Activated naive CD8-positive, alpha-beta T cell treated with anti-CD3 and anti-CD28 coated beads, Interleukin-2, amount 50 U/mL, for 24 hours (primary cell): ENCODE measurements around the gene TMPRSS2.
"Not testable (repeated sequence)": the region's sequence is repeated elsewhere in the genome, so short reads cannot be mapped to it uniquely, and the experiment has no call there.

Source experiments
- ATAC-seq: fragments of 150-1000 bp; cut with Tn5 transposase; one replicate; pipeline ENCODE4 v1.10.0; 2021
- DNase-seq: peaks from one replicate; pipeline ENCODE4 v3.0.0; 2021
- H3K27ac Mint-ChIP-seq: one replicate; pipeline ENCODE4 v1.8.0; 2021; ENCODE audit warnings: mild to moderate bottlenecking, mixed read lengths
- H3K27me3 Mint-ChIP-seq: one replicate; pipeline ENCODE4 v1.8.0; 2021; ENCODE audit warnings: mixed read lengths
- H3K36me3 Mint-ChIP-seq: one replicate; pipeline ENCODE4 v1.8.0; 2021; ENCODE audit warnings: low read depth, mixed read lengths
- H3K4me1 Mint-ChIP-seq: one replicate; pipeline ENCODE4 v1.8.0; 2021; ENCODE audit warnings: mixed read lengths
- H3K4me3 Mint-ChIP-seq: one replicate; pipeline ENCODE4 v1.8.0; 2021; ENCODE audit warnings: mild to moderate bottlenecking, moderate library complexity, mixed read lengths
- H3K9me3 Mint-ChIP-seq: one replicate; pipeline ENCODE4 v1.8.0; 2021; ENCODE audit warnings: mixed read lengths

The TMPRSS2 gene

GRCh38 chr21:41425588-41425953 lies 82.4 kb downstream of the TMPRSS2 start:
- DNase-seq (no peak), ATAC-seq (no peak)
- Mint-ChIP-seq H3K36me3 (peaks cover 8% of the 10 kb centered on the region), H3K9me3 (no peaks in the 10 kb centered on the region), H3K4me1 (peaks cover 53% of the 10 kb centered on the region), H3K4me3 (peak overlapping the region; percentile 86), H3K27ac (peak overlapping the region; percentile 87), H3K27me3 (no peaks in the 10 kb centered on the region)

- H3K4me1 Mint-ChIP-seq, result peaks cover 52% of the 10 kb centered on the region
- not testable (repeated sequence) for ATAC-seq, H3K4me3 Mint-ChIP-seq, H3K36me3 Mint-ChIP-seq, DNase-seq, H3K27ac Mint-ChIP-seq, H3K27me3 Mint-ChIP-seq, H3K9me3 Mint-ChIP-seq
These were observed 84.7 kb downstream of the TMPRSS2 start for GRCh38 chr21:41423305-41423636.

- no peak overlapping the region for H3K4me3 Mint-ChIP-seq
- H3K9me3 Mint-ChIP-seq, result no peaks in the 10 kb centered on the region
- DNase-seq (no peak), ATAC-seq (no peak)
- no peaks in the 10 kb centered on the region for H3K27me3 Mint-ChIP-seq
- peaks cover 3% of the 10 kb centered on the region for H3K36me3 Mint-ChIP-seq
- peaks cover 47% of the 10 kb centered on the region for H3K4me1 Mint-ChIP-seq
- H3K27ac Mint-ChIP-seq, result no peak overlapping the region
These were observed 85.2 kb downstream of the TMPRSS2 start for GRCh38 chr21:41422546-41423304.

- Mint-ChIP-seq H3K4me1 (peaks cover 35% of the 10 kb centered on the region), H3K27ac (peak overlapping the region; percentile 59), H3K4me3 (peak overlapping the region; percentile 76)
- ATAC-seq, H3K27me3 Mint-ChIP-seq, DNase-seq, H3K36me3 Mint-ChIP-seq, H3K9me3 Mint-ChIP-seq: not testable (repeated sequence)
These were observed 87.0 kb downstream of the TMPRSS2 start for GRCh38 chr21:41420998-41421397.

- H3K36me3 Mint-ChIP-seq, result no peaks in the 10 kb centered on the region
- H3K27me3 Mint-ChIP-seq, result no peaks in the 10 kb centered on the region
- ATAC-seq, result peak; percentile 62
- H3K9me3 Mint-ChIP-seq, result no peaks in the 10 kb centered on the region
- peaks cover 29% of the 10 kb centered on the region for H3K4me1 Mint-ChIP-seq
- peak; percentile 50 for DNase-seq
- H3K4me3 Mint-ChIP-seq, result peak overlapping the region; percentile 76
- H3K27ac Mint-ChIP-seq, result peak overlapping the region; percentile 78
These were observed 87.8 kb downstream of the TMPRSS2 start for GRCh38 chr21:41419921-41420862.

- Mint-ChIP-seq H3K9me3 (peaks cover 4% of the 10 kb centered on the region), H3K27ac (no peak overlapping the region), H3K36me3 (no peaks in the 10 kb centered on the region), H3K27me3 (no peaks in the 10 kb centered on the region), H3K4me1 (peaks cover 25% of the 10 kb centered on the region), H3K4me3 (peak overlapping the region; percentile 76)
- ATAC-seq (no peak), DNase-seq (no peak)
These were observed 88.8 kb downstream of the TMPRSS2 start for GRCh38 chr21:41418956-41419680.

- Mint-ChIP-seq H3K4me1 (peaks cover 20% of the 10 kb centered on the region), H3K27ac (no peak overlapping the region), H3K27me3 (no peaks in the 10 kb centered on the region), H3K36me3 (no peaks in the 10 kb centered on the region), H3K9me3 (peaks cover 11% of the 10 kb centered on the region), H3K4me3 (no peak overlapping the region)
- ATAC-seq (no peak), DNase-seq (no peak)
These were observed 89.6 kb downstream of the TMPRSS2 start for GRCh38 chr21:41418393-41418792.

- H3K4me3 Mint-ChIP-seq, DNase-seq, ATAC-seq, H3K36me3 Mint-ChIP-seq, H3K27ac Mint-ChIP-seq, H3K27me3 Mint-ChIP-seq: not testable (repeated sequence)
- Mint-ChIP-seq H3K9me3 (peaks cover 20% of the 10 kb centered on the region), H3K4me1 (peaks cover 14% of the 10 kb centered on the region)
These were observed 90.5 kb downstream of the TMPRSS2 start for GRCh38 chr21:41417505-41417904.
